HG02938 (cell line): ENCODE measurements around the gene GPR3.
"Not testable (repeated sequence)": the region's sequence is repeated elsewhere in the genome, so short reads cannot be mapped to it uniquely, and the experiment has no call there.

ENCODE experiments used
- ATAC-seq: cut with Tn5 transposase; IDR thresholded peaks from one replicate; pipeline ENCODE4 v1.9.1; 2021; ENCODE audit warnings: mild to moderate bottlenecking, moderate library complexity; ENCODE audit not compliant: unreplicated experiment

GPR3 gene

GRCh38 chr1:27418326-27419185 lies 26.1 kb downstream of the GPR3 start:
- ATAC-seq, result peak; percentile 75

DNA sequence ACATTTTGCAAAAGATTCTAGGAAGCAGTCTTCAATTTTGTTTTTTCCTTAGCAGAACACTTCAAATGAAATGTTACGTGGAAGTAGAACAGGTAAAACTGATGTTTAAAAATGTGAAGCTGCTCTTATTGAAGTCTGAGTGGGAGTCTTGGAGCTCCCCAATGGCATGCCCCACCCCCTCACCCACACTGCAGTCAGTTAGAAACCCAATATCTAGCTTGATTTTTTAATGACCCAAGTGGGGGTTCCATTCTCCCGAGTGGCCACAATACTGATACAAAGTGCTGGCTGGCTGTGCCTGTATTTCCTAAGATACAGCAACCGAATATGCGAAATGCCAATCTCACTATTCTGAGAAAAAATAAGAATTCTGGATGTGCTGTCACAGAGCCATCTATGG lies 31.3 kb downstream of the GPR3 start:
- no peak for ATAC-seq

DNA sequence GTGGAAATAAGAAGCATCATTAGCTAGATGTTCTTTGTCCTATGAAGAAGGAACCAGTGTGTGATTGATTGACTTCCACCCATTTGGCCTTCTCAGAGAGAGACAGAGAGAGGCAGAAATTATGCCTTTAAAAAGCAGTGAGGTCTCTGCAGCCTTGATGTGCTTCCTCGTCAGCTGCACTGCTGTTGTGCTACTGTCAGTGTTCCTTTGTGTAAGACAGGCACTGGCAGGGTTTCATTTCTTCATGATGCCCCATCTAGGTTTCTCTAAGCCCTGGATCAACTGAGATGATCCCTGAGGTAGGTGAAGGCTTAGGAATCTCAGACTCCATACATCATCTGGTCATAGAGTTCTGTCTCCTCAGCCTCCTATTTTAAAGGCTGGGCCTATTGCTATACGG lies 34.9 kb downstream of the GPR3 start:
- ATAC-seq, result no peak

- ATAC-seq, result no peak
Observed at GRCh38 chr1:27427816-27428315, 35.4 kb downstream of the GPR3 start.

GRCh38 chr1:27428316-27429028 lies 36.0 kb downstream of the GPR3 start:
- no peak for ATAC-seq

GRCh38 chr1:27429029-27429425 lies 36.6 kb downstream of the GPR3 start:
- ATAC-seq, result no peak

GRCh38 chr1:27430903-27431600 lies 38.6 kb downstream of the GPR3 start:
- no peak for ATAC-seq

- no peak for ATAC-seq
Observed at GRCh38 chr1:27431601-27431940, 39.1 kb downstream of the GPR3 start.

GRCh38 chr1:27432725-27433124 lies 40.3 kb downstream of the GPR3 start:
- ATAC-seq, result not testable (repeated sequence)

GRCh38 chr1:27433706-27434105 lies 41.3 kb downstream of the GPR3 start:
- no peak for ATAC-seq

GRCh38 chr1:27435566-27436203 lies 43.3 kb downstream of the GPR3 start:
- no peak for ATAC-seq

DNA sequence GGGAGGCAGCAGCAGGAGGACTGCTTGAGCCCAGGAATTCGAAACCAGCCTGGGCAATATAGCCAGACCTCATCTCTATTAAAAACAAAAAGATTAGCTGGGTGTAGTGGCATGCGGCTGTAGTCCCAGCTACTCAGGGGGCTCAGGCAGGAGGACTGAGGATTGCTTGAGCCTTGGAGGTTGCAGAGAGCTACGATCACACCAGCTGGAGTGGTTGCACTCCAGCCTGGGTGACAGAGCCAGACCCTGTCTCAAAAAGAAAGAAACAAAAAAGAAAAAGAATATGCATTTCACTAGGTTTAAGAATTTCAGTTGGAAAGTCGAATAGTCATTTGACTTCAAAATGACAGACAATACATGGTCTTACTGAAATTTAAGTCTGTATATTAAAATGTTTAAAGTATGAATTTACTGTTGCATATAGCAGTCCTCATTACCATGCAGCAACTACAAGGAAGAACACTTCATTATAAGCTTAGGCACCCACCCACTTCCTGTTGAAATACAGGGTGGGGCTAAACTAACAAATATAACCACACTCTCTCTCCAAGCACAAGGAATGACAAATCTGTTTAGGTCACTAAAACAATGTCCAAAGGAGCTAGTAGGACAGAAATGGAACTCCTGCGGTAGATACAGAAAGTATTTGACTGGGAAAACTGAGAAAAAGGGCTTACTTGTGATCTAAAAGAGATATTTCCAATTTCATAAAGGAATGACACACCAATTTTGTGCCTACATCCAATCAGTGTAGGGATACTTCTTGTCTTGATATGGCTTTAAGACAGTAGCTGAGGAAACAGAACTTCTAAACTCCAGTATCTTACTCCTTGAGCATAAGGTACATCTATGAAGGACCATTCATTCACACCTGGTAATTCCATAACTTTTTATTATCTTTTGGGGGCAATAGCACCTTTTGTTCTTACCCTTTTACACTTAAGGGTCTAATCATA lies 44.1 kb downstream of the GPR3 start:
- ATAC-seq, result no peak

GRCh38 chr1:27438621-27439061 lies 46.2 kb downstream of the GPR3 start:
- no peak for ATAC-seq

GRCh38 chr1:27439150-27439549 lies 46.7 kb downstream of the GPR3 start:
- ATAC-seq, result no peak

DNA sequence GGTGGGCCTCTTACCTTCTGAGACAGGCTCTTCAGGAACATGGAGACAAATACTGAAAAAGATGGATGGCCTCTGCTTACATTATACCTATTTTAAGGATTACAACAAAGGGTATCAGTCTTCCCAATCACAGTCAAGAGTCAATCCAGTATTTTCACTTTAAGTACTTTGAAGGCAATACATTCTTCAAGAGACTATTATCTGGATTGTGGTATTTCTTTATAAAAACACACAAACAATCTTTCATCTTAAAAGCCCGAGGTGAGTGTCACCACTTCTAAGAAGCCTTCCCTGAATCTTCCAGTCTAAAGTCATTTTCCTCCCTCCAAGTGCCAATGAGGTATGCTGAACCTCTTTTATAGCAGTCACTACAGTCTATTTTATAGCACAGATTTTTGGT lies 52.2 kb downstream of the GPR3 start:
- ATAC-seq, result no peak
